ENCODE measurements around the gene C6orf132.

Gene C6orf132

DNA sequence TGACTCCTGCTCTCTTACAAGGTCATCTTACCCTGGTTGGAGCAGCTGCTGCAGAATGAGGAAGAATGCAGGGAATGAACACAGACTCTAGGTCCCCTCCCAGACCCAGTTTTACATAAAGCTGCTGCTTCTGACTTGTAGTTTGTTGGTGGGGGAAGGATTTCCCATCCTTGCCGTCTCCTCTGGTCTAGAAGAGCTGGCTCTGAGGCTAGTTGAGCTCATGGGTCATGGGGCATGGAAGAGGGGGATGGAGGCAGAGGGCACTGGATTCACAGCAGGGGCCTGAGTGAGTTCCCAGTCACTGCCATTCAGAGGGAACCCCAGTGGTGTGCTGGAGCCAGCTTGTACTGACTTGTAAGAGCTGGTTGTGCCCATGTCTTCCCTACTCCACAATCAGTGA lies 21.6 kb upstream of the C6orf132 start:
- CTCF ChIA-PET = interaction anchor here (0.7 kb wide), 1 partner anchor 90 kb away, joined by 5 read pairs; no protein-coding TSS in a partner anchor

DNA sequence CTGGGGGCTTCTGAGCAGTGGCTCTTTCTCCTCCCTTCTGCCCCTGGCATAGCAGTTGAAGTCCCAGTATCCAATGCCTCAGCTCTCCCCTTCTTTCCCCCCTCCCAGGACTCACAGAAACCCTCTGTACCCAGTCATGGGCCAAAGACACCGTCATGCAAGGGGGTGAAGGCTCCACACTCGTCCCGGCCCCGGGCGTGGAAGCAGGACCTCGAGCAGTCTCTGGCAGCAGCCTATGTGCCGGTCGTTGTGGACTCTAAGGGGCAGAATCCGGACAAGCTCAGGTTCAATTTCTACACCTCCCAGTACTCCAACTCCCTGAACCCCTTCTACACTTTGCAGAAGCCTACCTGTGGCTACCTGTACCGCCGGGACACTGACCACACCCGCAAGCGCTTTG lies 20.4 kb upstream of the C6orf132 start:
- TF ChIP-seq, protein P1, sequence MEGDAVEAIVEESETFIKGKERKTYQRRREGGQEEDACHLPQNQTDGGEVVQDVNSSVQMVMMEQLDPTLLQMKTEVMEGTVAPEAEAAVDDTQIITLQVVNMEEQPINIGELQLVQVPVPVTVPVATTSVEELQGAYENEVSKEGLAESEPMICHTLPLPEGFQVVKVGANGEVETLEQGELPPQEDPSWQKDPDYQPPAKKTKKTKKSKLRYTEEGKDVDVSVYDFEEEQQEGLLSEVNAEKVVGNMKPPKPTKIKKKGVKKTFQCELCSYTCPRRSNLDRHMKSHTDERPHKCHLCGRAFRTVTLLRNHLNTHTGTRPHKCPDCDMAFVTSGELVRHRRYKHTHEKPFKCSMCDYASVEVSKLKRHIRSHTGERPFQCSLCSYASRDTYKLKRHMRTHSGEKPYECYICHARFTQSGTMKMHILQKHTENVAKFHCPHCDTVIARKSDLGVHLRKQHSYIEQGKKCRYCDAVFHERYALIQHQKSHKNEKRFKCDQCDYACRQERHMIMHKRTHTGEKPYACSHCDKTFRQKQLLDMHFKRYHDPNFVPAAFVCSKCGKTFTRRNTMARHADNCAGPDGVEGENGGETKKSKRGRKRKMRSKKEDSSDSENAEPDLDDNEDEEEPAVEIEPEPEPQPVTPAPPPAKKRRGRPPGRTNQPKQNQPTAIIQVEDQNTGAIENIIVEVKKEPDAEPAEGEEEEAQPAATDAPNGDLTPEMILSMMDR (conservative IDR thresholded peaks at IDR 0.05; ENCODE audit: low read depth) = no peak
- POLR2A ChIA-PET (ENCODE audit: low non-redundant PET) = interaction anchor here (0.5 kb wide), 1 partner anchor 60 kb away, joined by 4 read pairs; no protein-coding TSS in a partner anchor
- no peak for DNase-seq (ENCODE audit: low spot score)
- CTCF ChIA-PET = interaction anchor here (0.8 kb wide), 1 partner anchor 77 kb away, joined by 3 read pairs; no protein-coding TSS in a partner anchor
- H3K27ac ChIP-seq = no peak overlapping the region; the same call in 1 of the 2 replicates

More for the DNA sequence above, 21.6 kb upstream of the C6orf132 start:
- POLR2A ChIA-PET (ENCODE audit: low non-redundant PET) = interaction anchor here (0.6 to 0.7 kb wide), 2 partner anchors 8 to 113 kb away, joined by 3 read pairs; no protein-coding TSS in a partner anchor
- TF ChIP-seq, protein P1 (conservative IDR thresholded peaks at IDR 0.05; ENCODE audit: low read depth) = no peak
- DNase-seq (ENCODE audit: low spot score) = no peak
- H3K27ac ChIP-seq = no peak overlapping the region

DNA sequence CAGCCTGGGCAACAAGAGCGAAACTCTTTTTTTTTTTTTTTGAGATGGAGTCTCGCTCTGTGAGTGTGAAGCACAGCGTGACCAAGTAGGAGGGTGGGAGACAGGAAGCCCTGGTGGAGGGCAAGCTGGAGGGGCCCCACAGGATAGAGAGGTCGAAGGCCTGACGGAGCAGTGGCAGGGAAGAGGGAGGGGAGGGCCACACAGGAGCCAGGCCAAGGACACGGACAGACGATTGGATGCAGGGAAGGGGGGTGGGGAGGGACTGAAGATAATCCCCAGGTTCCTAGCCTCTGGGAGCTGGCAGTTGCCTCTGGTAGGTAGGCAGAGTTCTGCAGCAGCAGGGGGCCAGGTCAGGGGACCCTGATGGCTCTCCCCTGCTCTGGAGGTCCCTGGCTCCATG lies 20.0 kb upstream of the C6orf132 start:
- ChIA-PET CTCF (interaction anchor here (0.8 kb wide), 1 partner anchor 77 kb away, joined by 3 read pairs; no protein-coding TSS in a partner anchor), POLR2A (ENCODE audit: low non-redundant PET) (interaction anchor here (0.5 kb wide), 1 partner anchor 61 kb away, joined by 4 read pairs; no protein-coding TSS in a partner anchor)
- TF ChIP-seq, protein P1 (conservative IDR thresholded peaks at IDR 0.05; ENCODE audit: low read depth) = no peak
- DNase-seq (ENCODE audit: low spot score) = no peak
- no peak overlapping the region; the same call in 1 of the 2 replicates for H3K27ac ChIP-seq

DNA sequence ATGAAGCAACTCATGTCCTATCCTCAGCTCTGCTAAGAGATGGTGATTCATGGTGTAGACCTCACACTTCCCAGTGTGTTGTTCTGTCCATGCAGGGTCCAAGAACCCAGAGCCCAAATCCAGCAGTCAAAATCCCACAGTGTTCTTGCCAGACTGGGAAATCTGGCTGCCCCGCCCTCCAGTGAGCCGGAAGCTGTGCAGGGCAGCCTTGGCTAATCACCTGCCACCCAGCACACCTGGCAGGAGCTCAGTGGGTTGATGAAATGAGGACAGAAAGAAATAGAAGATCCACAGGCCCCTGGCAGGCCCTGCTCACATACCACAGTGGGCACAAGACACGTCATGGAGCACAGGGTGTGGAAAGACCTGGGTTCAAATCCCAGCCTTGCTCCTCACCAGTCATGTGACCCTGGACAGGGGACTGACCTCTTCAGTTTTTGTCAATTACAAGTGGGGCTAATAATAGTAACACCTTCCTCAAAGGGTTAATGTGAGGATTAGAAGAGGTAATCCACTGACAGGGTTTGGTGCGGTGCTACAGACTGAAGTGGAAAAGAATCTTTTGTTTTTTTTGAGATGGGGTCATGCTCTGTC lies 17.1 kb upstream of the C6orf132 start:
- no peak for DNase-seq (ENCODE audit: low spot score)
- TF ChIP-seq, protein P1 (conservative IDR thresholded peaks at IDR 0.05; ENCODE audit: low read depth) = no peak
- ChIA-PET CTCF (interaction anchor here (0.9 kb wide), 1 partner anchor 23 kb away, joined by 3 read pairs; no protein-coding TSS in a partner anchor), POLR2A (ENCODE audit: low non-redundant PET) (no interaction called here)
- H3K27ac ChIP-seq = no peak overlapping the region

DNA sequence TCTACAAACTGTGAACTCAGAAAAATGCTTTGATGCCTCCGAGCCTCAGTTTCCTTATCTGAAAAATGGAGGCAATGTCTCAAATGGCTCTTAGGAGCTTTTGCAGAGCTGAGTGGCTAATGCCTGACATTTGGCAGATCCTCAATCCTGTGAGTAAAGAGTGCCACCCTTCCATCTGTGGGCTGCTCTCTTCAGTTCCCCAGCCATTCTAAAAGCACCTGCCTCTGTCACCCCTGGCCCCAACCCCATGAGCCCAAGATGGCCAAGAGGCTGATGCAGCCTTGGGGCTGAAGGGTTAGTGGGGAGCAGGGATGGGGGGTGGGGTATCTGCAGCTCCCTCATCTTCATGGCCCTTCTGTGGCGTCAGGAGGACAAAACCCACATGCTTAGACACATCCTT lies 16.2 kb upstream of the C6orf132 start:
- TF ChIP-seq, protein P1 (conservative IDR thresholded peaks at IDR 0.05; ENCODE audit: low read depth) = no peak
- POLR2A ChIA-PET (ENCODE audit: low non-redundant PET) = no interaction called here

DNA sequence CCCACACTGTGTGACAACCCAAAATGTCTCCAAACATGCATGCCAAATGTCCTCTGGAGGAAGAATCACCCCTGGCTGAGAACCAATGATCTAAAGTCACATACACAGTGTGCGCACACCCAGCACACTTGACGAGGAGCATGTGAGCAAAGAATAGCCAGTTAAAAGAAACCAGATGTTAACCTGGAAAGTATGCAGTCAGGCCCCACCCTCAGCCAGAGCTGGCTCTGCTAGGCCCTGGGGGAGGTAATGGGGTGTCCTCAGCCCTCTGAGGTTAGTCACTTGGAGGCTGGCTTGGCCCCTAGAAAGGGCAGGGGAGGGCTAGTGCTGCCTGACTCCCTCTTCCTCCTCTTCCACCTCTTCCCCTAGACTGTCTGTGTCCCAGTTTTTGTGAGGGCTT lies 15.6 kb upstream of the C6orf132 start:
- DNase-seq (ENCODE audit: low spot score) = no peak
- ChIA-PET POLR2A (ENCODE audit: low non-redundant PET) (no interaction called here), CTCF (no interaction called here)
- peak overlapping the region; percentile 17 for H3K27ac ChIP-seq
- TF ChIP-seq, protein P1 (conservative IDR thresholded peaks at IDR 0.05; ENCODE audit: low read depth) = no peak

More for the DNA sequence above, 16.2 kb upstream of the C6orf132 start:
- H3K27ac ChIP-seq = peak overlapping the region; percentile 17; the same call in 1 of the 2 replicates
- CTCF ChIA-PET = no interaction called here
- no peak for DNase-seq (ENCODE audit: low spot score)

All from RWPE1 (cell line).